ENCODE data around the gene COL25A1. TPM values are rescaled to one million over a fixed set of nuclear protein-coding genes. Genes with fewer than 3 reads are reported as not detected.

The COL25A1 gene
- total and polyA plus RNA-seq, 2 donors (not counting 3 experiments of a cell fraction or from before 2014, with no cell fraction given): 0.21 to 3.5 TPM

DNA sequence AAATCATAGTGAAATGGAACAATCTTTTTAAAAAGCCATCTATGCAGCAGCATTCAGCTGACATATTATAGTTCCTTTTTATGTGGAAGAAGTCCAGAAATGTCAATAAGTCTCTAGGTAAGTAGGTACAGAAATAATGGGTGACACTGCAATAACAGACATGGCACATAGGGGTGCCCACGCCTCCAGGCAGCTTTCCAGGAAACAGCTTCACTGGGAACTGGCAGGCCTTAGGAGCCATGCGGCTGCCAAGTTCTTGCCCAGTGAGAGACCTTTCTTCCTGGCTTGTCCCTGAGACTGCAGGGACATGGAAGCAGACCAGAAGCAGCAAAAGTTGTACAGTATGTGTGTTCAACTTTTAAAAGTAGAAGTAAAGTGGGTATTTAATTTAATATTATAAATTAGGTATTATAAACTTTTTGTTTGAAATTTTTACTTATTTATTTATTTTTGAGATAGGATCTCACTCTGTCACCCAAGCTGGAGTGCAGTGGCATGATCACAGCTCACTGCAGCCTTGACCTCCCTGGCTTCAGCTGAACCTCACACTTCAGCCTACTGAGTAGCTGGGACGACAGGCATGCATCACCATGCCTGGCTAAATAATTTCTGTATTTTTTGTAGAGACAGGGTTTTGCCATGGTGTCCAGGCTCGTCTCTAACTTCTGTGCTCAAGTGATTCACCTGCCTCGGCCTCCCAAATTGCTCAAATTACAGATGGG is 527.5 kb downstream of the COL25A1 start:
- H4K20me1 ChIP-seq (replicated peaks; ENCODE audit: control insufficient read depth, extremely low read depth, insufficient read depth, low read length): no peaks in the 10 kb centered on the region
- dilution Hi-C loops (cut with MboI; ENCODE audit: extremely low pct_ligation_motif_present, low sequenced_read_pairs): no loop called here
- no peaks in the 10 kb centered on the region for H3K27me3 ChIP-seq (ENCODE audit: control insufficient read depth in 2 of 2, insufficient read depth in 2 of 2, low read length in 2 of 2)
- no peaks in the 10 kb centered on the region for H3K36me3 ChIP-seq (ENCODE audit: control insufficient read depth in 2 of 2, extremely low read depth in 1 of 2, insufficient read depth in 2 of 2, low read length in 2 of 2)
- no peak overlapping the region for H3K9ac ChIP-seq (replicated peaks; ENCODE audit: extremely low read depth, insufficient read depth, low read length)
- peak; percentile 31 for FAIRE-seq
- DNase-seq (ENCODE audit: low read depth, low spot score): peak; percentile 52
- TF ChIP-seq, protein P1, sequence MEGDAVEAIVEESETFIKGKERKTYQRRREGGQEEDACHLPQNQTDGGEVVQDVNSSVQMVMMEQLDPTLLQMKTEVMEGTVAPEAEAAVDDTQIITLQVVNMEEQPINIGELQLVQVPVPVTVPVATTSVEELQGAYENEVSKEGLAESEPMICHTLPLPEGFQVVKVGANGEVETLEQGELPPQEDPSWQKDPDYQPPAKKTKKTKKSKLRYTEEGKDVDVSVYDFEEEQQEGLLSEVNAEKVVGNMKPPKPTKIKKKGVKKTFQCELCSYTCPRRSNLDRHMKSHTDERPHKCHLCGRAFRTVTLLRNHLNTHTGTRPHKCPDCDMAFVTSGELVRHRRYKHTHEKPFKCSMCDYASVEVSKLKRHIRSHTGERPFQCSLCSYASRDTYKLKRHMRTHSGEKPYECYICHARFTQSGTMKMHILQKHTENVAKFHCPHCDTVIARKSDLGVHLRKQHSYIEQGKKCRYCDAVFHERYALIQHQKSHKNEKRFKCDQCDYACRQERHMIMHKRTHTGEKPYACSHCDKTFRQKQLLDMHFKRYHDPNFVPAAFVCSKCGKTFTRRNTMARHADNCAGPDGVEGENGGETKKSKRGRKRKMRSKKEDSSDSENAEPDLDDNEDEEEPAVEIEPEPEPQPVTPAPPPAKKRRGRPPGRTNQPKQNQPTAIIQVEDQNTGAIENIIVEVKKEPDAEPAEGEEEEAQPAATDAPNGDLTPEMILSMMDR (IDR thresholded peaks at IDR 0.05; ENCODE audit: extremely low read depth in 1 of 2, insufficient read depth in 1 of 2, low read depth in 1 of 2, low read length in 2 of 2): peak in 1 of 2 donors; percentile 4
- TF ChIP-seq GATA2 (IDR thresholded peaks at IDR 0.05; ENCODE audit: insufficient read depth, insufficient read length, low read depth, low read length): no peak
- no peak overlapping the region for H2AFZ ChIP-seq (ENCODE audit: low read depth, low read length)
- BruUV-seq (replicated peaks): no TSS peak
- no peaks in the 10 kb centered on the region for H3K79me2 ChIP-seq (ENCODE audit: control insufficient read depth, insufficient read depth, low read length)
- H3K4me1 ChIP-seq (ENCODE audit: control insufficient read depth, extremely low read depth, insufficient read depth, low read length): peaks cover 3% of the 10 kb centered on the region
- no peak overlapping the region for H3K4me2 ChIP-seq (ENCODE audit: insufficient read depth, low read length)
- no peaks in the 10 kb centered on the region for H3K9me1 ChIP-seq (replicated peaks; ENCODE audit: control insufficient read depth, extremely low read depth, insufficient read depth, low read length)
- H3K4me3 ChIP-seq (replicated peaks in 1 of 3; ENCODE audit: insufficient read depth in 1 of 3, low read depth in 1 of 3, low read length in 3 of 3): no peak overlapping the region
- H3K9me3 ChIP-seq (replicated peaks; ENCODE audit: control insufficient read depth, insufficient read depth, low read length): no peaks in the 10 kb centered on the region
- ChIA-PET POLR2A (no interaction called here), CTCF (interaction anchor here (0.8 to 2.2 kb wide), 3 partner anchors 9 to 631 kb away, joined by 3 to 8 read pairs (median 3); no protein-coding TSS in a partner anchor)
- intact Hi-C loops (cut with micrococcal nuclease): no loop called here
- H3K27ac ChIP-seq (ENCODE audit: insufficient read depth, low read depth, low read length): no peak overlapping the region

DNA sequence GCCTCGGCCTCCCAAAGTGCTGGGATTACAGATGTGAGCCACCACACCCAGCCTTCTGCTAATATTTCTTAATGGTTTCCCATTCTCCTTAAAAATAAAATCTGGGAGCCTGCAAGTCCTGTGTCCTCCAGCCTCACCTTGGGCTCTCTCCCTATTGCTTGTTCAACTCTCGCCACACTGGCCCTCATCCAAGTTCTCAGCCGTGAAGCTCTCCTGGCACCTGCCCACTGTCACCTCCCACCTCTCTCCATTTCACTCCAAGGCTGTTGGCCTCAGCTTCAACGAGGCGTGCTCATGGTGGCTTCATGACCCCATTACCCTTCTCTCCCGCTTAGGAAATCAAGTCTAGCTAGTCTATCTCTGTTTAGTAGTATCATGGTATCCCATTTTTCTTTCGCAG is 530.1 kb downstream of the COL25A1 start:
- dilution Hi-C loops (cut with MboI; ENCODE audit: extremely low pct_ligation_motif_present, low sequenced_read_pairs): no loop called here
- H3K4me1 ChIP-seq (ENCODE audit: control insufficient read depth, extremely low read depth, insufficient read depth, low read length): no peaks in the 10 kb centered on the region
- BruUV-seq (replicated peaks): no TSS peak
- CTCF ChIA-PET: interaction anchor here (1.0 kb wide), 1 partner anchor 11 kb away, joined by 4 read pairs; no protein-coding TSS in a partner anchor
- POLR2A ChIA-PET: no interaction called here
- H3K9ac ChIP-seq (replicated peaks; ENCODE audit: extremely low read depth, insufficient read depth, low read length): no peak overlapping the region
- no peaks in the 10 kb centered on the region for H3K36me3 ChIP-seq (ENCODE audit: control insufficient read depth in 2 of 2, extremely low read depth in 1 of 2, insufficient read depth in 2 of 2, low read length in 2 of 2)
- no peak for FAIRE-seq
- TF ChIP-seq GATA2 (IDR thresholded peaks at IDR 0.05; ENCODE audit: insufficient read depth, insufficient read length, low read depth, low read length) (no peak), MYC (IDR thresholded peaks at IDR 0.05; ENCODE audit: low read depth, low read length) (no peak), POLR2AphosphoS5 (IDR thresholded peaks at IDR 0.05; ENCODE audit: insufficient read depth, low read depth, low read length) (no peak), FOS (IDR thresholded peaks at IDR 0.05; ENCODE audit: borderline replicate concordance, insufficient read depth, low read length) (no peak), EZH2 (IDR thresholded peaks at IDR 0.05; ENCODE audit: borderline replicate concordance, low read depth, low read length, severe bottlenecking) (no peak), POLR2A (IDR thresholded peaks at IDR 0.05; ENCODE audit: low read depth, low read length) (no peak), JUN (IDR thresholded peaks at IDR 0.05; ENCODE audit: borderline replicate concordance, insufficient read depth, insufficient read length, low read depth) (no peak)
- TF ChIP-seq, protein P1 (IDR thresholded peaks at IDR 0.05; ENCODE audit: extremely low read depth in 1 of 2, insufficient read depth in 1 of 2, low read depth in 1 of 2, low read length in 2 of 2): no peak
- TF ChIP-seq, protein P2, sequence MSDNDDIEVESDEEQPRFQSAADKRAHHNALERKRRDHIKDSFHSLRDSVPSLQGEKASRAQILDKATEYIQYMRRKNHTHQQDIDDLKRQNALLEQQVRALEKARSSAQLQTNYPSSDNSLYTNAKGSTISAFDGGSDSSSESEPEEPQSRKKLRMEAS (IDR thresholded peaks at IDR 0.05; ENCODE audit: insufficient read depth, insufficient read length): no peak
- no peaks in the 10 kb centered on the region for H3K27me3 ChIP-seq (ENCODE audit: control insufficient read depth in 2 of 2, insufficient read depth in 2 of 2, low read length in 2 of 2)
- no peak overlapping the region for H3K27ac ChIP-seq (ENCODE audit: insufficient read depth, low read depth, low read length)
- intact Hi-C loops (cut with micrococcal nuclease): no loop called here
- H3K9me1 ChIP-seq (replicated peaks; ENCODE audit: control insufficient read depth, extremely low read depth, insufficient read depth, low read length): no peaks in the 10 kb centered on the region
- no peaks in the 10 kb centered on the region for H4K20me1 ChIP-seq (replicated peaks; ENCODE audit: control insufficient read depth, extremely low read depth, insufficient read depth, low read length)
- DNase-seq (ENCODE audit: low read depth, low spot score): no peak
- H3K9me3 ChIP-seq (replicated peaks; ENCODE audit: control insufficient read depth, insufficient read depth, low read length): no peaks in the 10 kb centered on the region
- no peaks in the 10 kb centered on the region for H3K79me2 ChIP-seq (ENCODE audit: control insufficient read depth, insufficient read depth, low read length)
- H3K4me2 ChIP-seq (ENCODE audit: insufficient read depth, low read length): no peak overlapping the region
- H3K4me3 ChIP-seq (replicated peaks in 1 of 3; ENCODE audit: insufficient read depth in 1 of 3, low read depth in 1 of 3, low read length in 3 of 3): no peak overlapping the region
- no peak overlapping the region for H2AFZ ChIP-seq (ENCODE audit: low read depth, low read length)
